ENCODE data around the gene OR52N5. TPM values are rescaled to one million over a fixed set of nuclear protein-coding genes. Genes with fewer than 3 reads are reported as not detected.

Gene OR52N5
- total RNA-seq, 2 experiments from 2014 or later, result not detected

- DNase-seq, result no peak
- ChIA-PET POLR2A (no interaction called here), CTCF (no interaction called here)
- Mint-ChIP-seq H3K36me3 (ENCODE audit: low read depth) (no peaks in the 10 kb centered on the region), H3K9me3 (no peaks in the 10 kb centered on the region), H3K27ac (no peak overlapping the region), H3K27me3 (peaks cover 4% of the 10 kb centered on the region), H3K4me1 (no peaks in the 10 kb centered on the region), H3K4me3 (no peak overlapping the region)
Measured at GRCh38 chr11:5749836-5750235, 33.3 kb downstream of the OR52N5 start.

DNA sequence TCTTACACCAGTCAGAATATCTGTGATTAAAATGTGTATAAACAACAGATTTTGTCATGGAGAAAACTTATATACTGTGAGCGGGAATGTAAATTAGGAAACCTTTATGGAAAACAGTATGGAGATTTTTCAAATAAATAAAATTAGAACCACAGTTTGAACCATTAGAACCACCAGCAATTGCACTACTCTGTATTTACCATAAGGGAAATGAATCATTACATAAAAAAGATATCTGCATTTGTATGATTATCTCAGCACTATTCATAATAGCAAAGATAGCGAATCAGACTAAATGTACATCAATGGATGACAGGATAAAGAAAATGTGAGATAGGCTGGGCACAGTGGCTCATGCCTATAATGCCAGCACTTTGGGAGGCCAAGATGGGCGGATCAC, 36.5 kb downstream of the OR52N5 start:
- H3K9me3 Mint-ChIP-seq, result peaks cover 4% of the 10 kb centered on the region
- no peak for DNase-seq
- no peaks in the 10 kb centered on the region for H3K36me3 Mint-ChIP-seq (ENCODE audit: low read depth)
- H3K27ac Mint-ChIP-seq, result no peak overlapping the region
- no peak overlapping the region for H3K4me3 Mint-ChIP-seq
- CTCF ChIA-PET, result no interaction called here
- POLR2A ChIA-PET, result no interaction called here
- H3K27me3 Mint-ChIP-seq, result peaks cover 16% of the 10 kb centered on the region
- no peaks in the 10 kb centered on the region for H3K4me1 Mint-ChIP-seq

- ChIA-PET POLR2A (no interaction called here), CTCF (no interaction called here)
- no peak for DNase-seq
- Mint-ChIP-seq H3K36me3 (ENCODE audit: low read depth) (no peaks in the 10 kb centered on the region), H3K9me3 (peaks cover 4% of the 10 kb centered on the region), H3K27ac (no peak overlapping the region), H3K4me3 (no peak overlapping the region), H3K4me1 (no peaks in the 10 kb centered on the region), H3K27me3 (peaks cover 8% of the 10 kb centered on the region)
Measured at GRCh38 chr11:5738431-5738830, 44.7 kb downstream of the OR52N5 start.

GRCh38 chr11:5737670-5738392, 45.3 kb downstream of the OR52N5 start:
- peaks cover 4% of the 10 kb centered on the region for H3K9me3 Mint-ChIP-seq
- POLR2A ChIA-PET, result no interaction called here

DNA sequence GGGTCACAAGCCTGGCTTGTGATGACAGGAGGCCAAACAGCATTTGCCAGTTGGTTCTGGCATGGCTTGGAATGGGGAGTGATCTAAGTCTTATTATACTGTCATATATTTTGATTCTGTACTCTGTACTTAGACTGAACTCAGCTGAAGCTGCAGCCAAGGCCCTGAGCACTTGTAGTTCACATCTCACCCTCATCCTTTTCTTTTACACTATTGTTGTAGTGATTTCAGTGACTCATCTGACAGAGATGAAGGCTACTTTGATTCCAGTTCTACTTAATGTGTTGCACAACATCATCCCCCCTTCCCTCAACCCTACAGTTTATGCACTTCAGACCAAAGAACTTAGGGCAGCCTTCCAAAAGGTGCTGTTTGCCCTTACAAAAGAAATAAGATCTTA, 46.1 kb downstream of the OR52N5 start:
- Mint-ChIP-seq H3K9me3 (peaks cover 2% of the 10 kb centered on the region), H3K36me3 (ENCODE audit: low read depth) (no peaks in the 10 kb centered on the region), H3K4me3 (no peak overlapping the region), H3K27me3 (peaks cover 2% of the 10 kb centered on the region), H3K27ac (no peak overlapping the region), H3K4me1 (no peaks in the 10 kb centered on the region)
- DNase-seq, result no peak
- ChIA-PET POLR2A (no interaction called here), CTCF (interaction anchor here (0.6 kb wide), 1 partner anchor 389 kb away, joined by 3 read pairs; no protein-coding TSS in a partner anchor)

More at GRCh38 chr11:5737670-5738392, 45.3 kb downstream of the OR52N5 start:
- CTCF ChIA-PET, result interaction anchor here (0.6 kb wide), 1 partner anchor 388 kb away, joined by 3 read pairs; no protein-coding TSS in a partner anchor
- Mint-ChIP-seq H3K27ac (no peak overlapping the region), H3K36me3 (ENCODE audit: low read depth) (no peaks in the 10 kb centered on the region), H3K4me3 (no peak overlapping the region), H3K4me1 (no peaks in the 10 kb centered on the region), H3K27me3 (peaks cover 6% of the 10 kb centered on the region)
- DNase-seq, result no peak

DNA sequence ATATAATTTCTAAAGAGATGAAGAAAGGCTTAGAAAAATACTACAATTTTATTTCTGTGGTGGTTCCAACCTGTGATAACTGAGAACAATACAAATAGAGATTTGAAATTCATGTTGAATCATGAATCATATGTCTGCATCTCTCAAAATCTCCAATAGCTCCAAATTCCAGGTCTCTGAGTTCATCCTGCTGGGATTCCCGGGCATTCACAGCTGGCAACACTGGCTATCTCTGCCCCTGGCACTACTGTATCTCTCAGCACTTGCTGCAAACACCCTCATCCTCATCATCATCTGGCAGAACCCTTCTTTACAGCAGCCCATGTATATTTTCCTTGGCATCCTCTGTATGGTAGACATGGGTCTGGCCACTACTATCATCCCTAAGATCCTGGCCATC, 46.8 kb downstream of the OR52N5 start, which contains the start of gene OR56B1:
Gene OR56B1 (plus strand): TSS at position 53 of the 400 bp plus-strand sequence. CDS start 69 bp downstream, at position 122.
- H3K9me3 Mint-ChIP-seq, result no peaks in the 10 kb centered on the region
- no peaks in the 10 kb centered on the region for H3K4me1 Mint-ChIP-seq
- H3K27me3 Mint-ChIP-seq, result no peaks in the 10 kb centered on the region
- no peaks in the 10 kb centered on the region for H3K36me3 Mint-ChIP-seq (ENCODE audit: low read depth)
- DNase-seq, result no peak
- no peak within 1 kb of the TSS for H3K27ac Mint-ChIP-seq
- CTCF ChIA-PET, result no interaction called here
- POLR2A ChIA-PET, result no interaction called here
- no peak within 1 kb of the TSS for H3K4me3 Mint-ChIP-seq

DNA sequence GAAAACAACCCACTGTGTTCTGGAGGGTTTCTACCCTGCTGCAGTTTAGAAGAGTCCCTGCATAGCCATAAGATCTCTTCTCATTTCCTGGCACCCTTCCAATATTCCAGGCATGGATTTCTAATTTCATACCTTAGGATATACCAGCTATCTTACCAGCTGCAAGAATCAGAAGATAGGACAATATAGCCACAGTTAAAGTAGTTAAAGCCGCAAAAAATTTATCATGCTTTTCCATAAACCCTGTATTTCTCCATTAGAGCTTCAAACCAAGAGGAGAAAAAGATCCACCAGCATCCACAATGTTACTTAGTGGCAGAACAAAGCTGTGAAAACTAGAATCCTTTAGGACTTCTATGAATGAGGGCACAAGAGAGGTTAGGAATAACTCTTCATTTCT, 55.5 kb downstream of the OR52N5 start:
- Mint-ChIP-seq H3K4me3 (no peak overlapping the region), H3K4me1 (no peaks in the 10 kb centered on the region), H3K27ac (no peak overlapping the region), H3K36me3 (ENCODE audit: low read depth) (no peaks in the 10 kb centered on the region), H3K9me3 (no peaks in the 10 kb centered on the region), H3K27me3 (peaks cover 4% of the 10 kb centered on the region)
- CTCF ChIA-PET, result interaction anchor here (0.6 kb wide), 1 partner anchor 82 kb away, joined by 3 read pairs; no protein-coding TSS in a partner anchor
- DNase-seq, result no peak
- POLR2A ChIA-PET, result no interaction called here

GRCh38 chr11:5726351-5726750, 56.8 kb downstream of the OR52N5 start:
- CTCF ChIA-PET, result no interaction called here
- H3K27me3 Mint-ChIP-seq, result peaks cover 4% of the 10 kb centered on the region

More at GRCh38 chr11:5726351-5726750, 56.8 kb downstream of the OR52N5 start:
- Mint-ChIP-seq H3K36me3 (ENCODE audit: low read depth) (no peaks in the 10 kb centered on the region), H3K4me1 (no peaks in the 10 kb centered on the region), H3K27ac (no peak overlapping the region), H3K9me3 (no peaks in the 10 kb centered on the region), H3K4me3 (no peak overlapping the region)
- DNase-seq, result no peak
- POLR2A ChIA-PET, result no interaction called here

Other genes starting within 250 kb of the OR52N5 start
- gene OR52H1, start 234.8 kb downstream of the OR52N5 start, total RNA-seq, result under 1 TPM in 1 of 2 experiments, not detected in 1; 0.37 TPM
- not detected for gene OR52B6, start 202.5 kb downstream of the OR52N5 start, total RNA-seq
- gene TRIM6, start 186.7 kb downstream of the OR52N5 start, total RNA-seq, result under 1 TPM; 0.07 to 0.37 TPM
- 10 to 100 TPM; 12.7 to 13.9 TPM for gene TRIM34, start 158.4 kb downstream of the OR52N5 start, total RNA-seq
- gene TRIM5, start 98.3 kb downstream of the OR52N5 start, total RNA-seq, result 10 to 100 TPM; 26.2 to 31.1 TPM
- gene TRIM22, start 93.6 kb downstream of the OR52N5 start, total RNA-seq, result 100 to 1,000 TPM; 317 to 367 TPM
- under 1 TPM; 0.31 to 0.40 TPM for gene OR56B1, start 46.9 kb downstream of the OR52N5 start, total RNA-seq
- 1 to 10 TPM in 1 of 2 experiments, under 1 TPM in 1; 0.89 to 1.1 TPM for gene OR52N4, start 29.1 kb downstream of the OR52N5 start, total RNA-seq
- gene OR52N1, start 7.9 kb upstream of the OR52N5 start, total RNA-seq, result not detected
- not detected for gene OR52N2, start 25.6 kb upstream of the OR52N5 start, total RNA-seq
- not detected for gene OR52E6, start 58.5 kb upstream of the OR52N5 start, total RNA-seq
- not detected for gene OR52E8, start 74.3 kb upstream of the OR52N5 start, total RNA-seq
- gene OR52E4, start 97.3 kb upstream of the OR52N5 start, total RNA-seq, result not detected
- gene OR52E5, start 109.9 kb upstream of the OR52N5 start, total RNA-seq, result not detected
- gene OR56A3, start 158.9 kb upstream of the OR52N5 start, total RNA-seq, result not detected
- not detected for gene OR56A5, start 185.1 kb upstream of the OR52N5 start, total RNA-seq
- gene OR52L1, start 203.6 kb upstream of the OR52N5 start, total RNA-seq, result not detected
- not detected for gene OR56A4, start 223.6 kb upstream of the OR52N5 start, total RNA-seq
- not detected for gene OR56A1, start 247.4 kb upstream of the OR52N5 start, total RNA-seq

Data from activated CD4-positive, alpha-beta T cell treated with anti-CD3 and anti-CD28 coated beads, Interleukin-2, amount 10 ng/mL, durations not matched to agents 7 days and 5 days (primary cell).